Spleen (tissue), 7 donors: Measurements from ENCODE around the gene DGCR6.
"Not testable (repeated sequence)": the region's sequence is repeated elsewhere in the genome, so short reads cannot be mapped to it uniquely, and the experiment has no call there.

Experiments
- POLR2A ChIP-seq, 3 donors: fragments of 450-650 bp; IDR thresholded peaks; one replicate each; pipeline ENCODE4 v1.5.1; 2017; ENCODE audit warnings: antibody characterized with exemption in 3 of 3, mild to moderate bottlenecking in 1 of 3
- TF ChIP-seq, protein P1 (sequence below), 11 experiments: fragments of 200-600 bp in 7 of 11; fragments of 450-650 bp in 4 of 11; sonication (generic) in 4 of 11; IDR thresholded peaks in 8 of 11; conservative IDR thresholded peaks in 3 of 11; 1 replicate in 7 of 11; 2 replicates in 4 of 11; pipeline versions ENCODE4 v1.4.0 to v1.8.0; 2016 to 2021; ENCODE audit warnings: antibody characterized with exemption in 11 of 11, inconsistent platforms in 4 of 11, mild to moderate bottlenecking in 1 of 11
- donor health status: DM: no; HTN: no; CAD: no; lungs with moderate emphysema.
- donor health status: DM: no; HTN: no; CAD: no.
- donor health status: DM: no; HTN: no; CAD: no.

DNA sequence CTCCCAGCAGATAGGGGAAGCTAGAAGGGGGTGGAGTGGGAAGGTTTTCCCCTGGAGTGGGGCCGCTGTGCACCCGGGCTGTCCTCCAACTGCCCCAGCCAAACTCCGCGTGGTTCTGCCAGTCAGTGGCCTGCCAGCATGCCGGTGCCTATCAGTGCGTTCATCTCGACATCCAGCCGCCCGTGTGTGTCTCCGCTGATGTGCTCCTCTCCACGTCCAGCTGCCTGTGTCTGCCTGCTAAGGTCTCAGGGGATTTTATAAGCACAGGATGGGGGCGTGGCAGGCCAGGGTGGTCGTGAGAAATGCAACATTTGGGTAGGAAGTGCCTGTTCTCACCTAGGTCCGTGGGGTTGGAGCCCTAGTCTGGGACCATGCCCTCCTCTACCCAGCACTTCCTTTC, 47.0 kb downstream of the DGCR6 start:
- TF ChIP-seq, protein P1, sequence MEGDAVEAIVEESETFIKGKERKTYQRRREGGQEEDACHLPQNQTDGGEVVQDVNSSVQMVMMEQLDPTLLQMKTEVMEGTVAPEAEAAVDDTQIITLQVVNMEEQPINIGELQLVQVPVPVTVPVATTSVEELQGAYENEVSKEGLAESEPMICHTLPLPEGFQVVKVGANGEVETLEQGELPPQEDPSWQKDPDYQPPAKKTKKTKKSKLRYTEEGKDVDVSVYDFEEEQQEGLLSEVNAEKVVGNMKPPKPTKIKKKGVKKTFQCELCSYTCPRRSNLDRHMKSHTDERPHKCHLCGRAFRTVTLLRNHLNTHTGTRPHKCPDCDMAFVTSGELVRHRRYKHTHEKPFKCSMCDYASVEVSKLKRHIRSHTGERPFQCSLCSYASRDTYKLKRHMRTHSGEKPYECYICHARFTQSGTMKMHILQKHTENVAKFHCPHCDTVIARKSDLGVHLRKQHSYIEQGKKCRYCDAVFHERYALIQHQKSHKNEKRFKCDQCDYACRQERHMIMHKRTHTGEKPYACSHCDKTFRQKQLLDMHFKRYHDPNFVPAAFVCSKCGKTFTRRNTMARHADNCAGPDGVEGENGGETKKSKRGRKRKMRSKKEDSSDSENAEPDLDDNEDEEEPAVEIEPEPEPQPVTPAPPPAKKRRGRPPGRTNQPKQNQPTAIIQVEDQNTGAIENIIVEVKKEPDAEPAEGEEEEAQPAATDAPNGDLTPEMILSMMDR (IDR thresholded peaks at IDR 0.05 in 8 of 11, conservative IDR thresholded peaks at IDR 0.05 in 3 of 11) = not testable (repeated sequence)
- TF ChIP-seq POLR2A (IDR thresholded peaks at IDR 0.05) = not testable (repeated sequence)
